ENCODE data around the gene CCDC157. TPM values are rescaled to one million over a fixed set of nuclear protein-coding genes. Genes with fewer than 3 reads are reported as not detected.
A peak's percentile ranks its signal among the peaks of the same experiment; 100 is the strongest.

The CCDC157 gene
- total and polyA plus RNA-seq, 9 of the 15 experiments (the other 6 are each of a cell fraction or from before 2014, with no cell fraction given) = 0.04 to 1.3 (median 0.68) TPM

- Histone ChIP-seq H3K9me1 (ENCODE audit: control insufficient read depth, insufficient read depth, low read length) (no peaks in the 10 kb centered on the region), H3K4me3 (no peak overlapping the region), H3K4me1 (replicated peaks in 1 of 2; ENCODE audit: control insufficient read depth in 2 of 2, insufficient read depth in 2 of 2, low read length in 2 of 2) (peaks cover 9 to 33% of the 10 kb centered on the region in 2 experiments; a peak in 3 of 5 replicates), H3K27me3 (ENCODE audit: control insufficient read depth in 2 of 2, insufficient read depth in 2 of 2, low read length in 2 of 2) (no peaks in the 10 kb centered on the region), H3K9me3 (replicated peaks; ENCODE audit: control insufficient read depth, insufficient read depth, low read depth, low read length) (peaks cover 8% of the 10 kb centered on the region; the same call in 1 of the 2 replicates), H3K27ac (ENCODE audit: extremely low read depth, low read depth, low read length) (no peak overlapping the region), H3K4me2 (ENCODE audit: insufficient read depth, low read length) (no peak overlapping the region), H3K79me2 (ENCODE audit: control insufficient read depth, insufficient read depth, low read length) (no peaks in the 10 kb centered on the region), H3K9ac (ENCODE audit: insufficient read depth in 1 of 2, low read depth in 2 of 2, low read length in 2 of 2) (peak overlapping the region in 1 of 2 experiments; percentile 64; a peak in 2 of 4 replicates), H2AFZ (ENCODE audit: low read depth, low read length) (no peak overlapping the region), H4K20me1 (replicated peaks; ENCODE audit: control insufficient read depth, insufficient read depth, low read length) (0 out of 2 replicates have a peak, but pooled peaks cover 2% of the 10 kb centered on the region), H3K36me3 (ENCODE audit: control insufficient read depth, insufficient read depth, low read length) (no peaks in the 10 kb centered on the region)
- BruUV-seq (replicated peaks) = no TSS peak
- intact Hi-C loops (cut with micrococcal nuclease) = loop anchor here (5.0 kb wide), 2 partner anchors 55 to 365 kb away; no protein-coding TSS in a partner anchor
- no peak for DNase-seq (ENCODE audit: extremely low read depth in 1 of 4, low spot score in 3 of 4)
- peak; percentile 29; the same call in 2 of the 3 replicates for ATAC-seq
- ChIA-PET POLR2A (interaction anchor here (0.5 to 1.8 kb wide), 4 partner anchors 17 to 553 kb away, joined by 3 to 4 read pairs (median 4); partner anchors contain the start of genes CCDC157 and SF3A1), CTCF (ENCODE audit: low intra/inter-chr PET ratio) (interaction anchor here (0.5 kb wide), 1 partner anchor 89 kb away, joined by 5 read pairs; no protein-coding TSS in a partner anchor)
- no peak for FAIRE-seq
- TF ChIP-seq KDM5B (IDR thresholded peaks at IDR 0.05; ENCODE audit: insufficient replicate concordance, low read depth, low read length) = no peak
- TF ChIP-seq ZBTB34 (CRISPR knock-in tag; IDR thresholded peaks at IDR 0.05) = no peak
- TF ChIP-seq THRAP3 (IDR thresholded peaks at IDR 0.05; ENCODE audit: borderline replicate concordance) = no peak
- no peak for TF ChIP-seq BRF2 (IDR thresholded peaks at IDR 0.05; ENCODE audit: borderline replicate concordance, insufficient read depth, insufficient read length)
- no peak for TF ChIP-seq POLR2G (IDR thresholded peaks at IDR 0.05; ENCODE audit: low read depth, low read length)
- TF ChIP-seq ZNF444 (CRISPR knock-in tag; IDR thresholded peaks at IDR 0.05) = no peak
- no peak for TF ChIP-seq SP2 (IDR thresholded peaks at IDR 0.05; ENCODE audit: extremely low read depth, low read depth, low read length, poor library complexity, severe bottlenecking)
- TF ChIP-seq ZKSCAN3 (CRISPR knock-in tag; IDR thresholded peaks at IDR 0.05) = no peak
- TF ChIP-seq, protein P1, sequence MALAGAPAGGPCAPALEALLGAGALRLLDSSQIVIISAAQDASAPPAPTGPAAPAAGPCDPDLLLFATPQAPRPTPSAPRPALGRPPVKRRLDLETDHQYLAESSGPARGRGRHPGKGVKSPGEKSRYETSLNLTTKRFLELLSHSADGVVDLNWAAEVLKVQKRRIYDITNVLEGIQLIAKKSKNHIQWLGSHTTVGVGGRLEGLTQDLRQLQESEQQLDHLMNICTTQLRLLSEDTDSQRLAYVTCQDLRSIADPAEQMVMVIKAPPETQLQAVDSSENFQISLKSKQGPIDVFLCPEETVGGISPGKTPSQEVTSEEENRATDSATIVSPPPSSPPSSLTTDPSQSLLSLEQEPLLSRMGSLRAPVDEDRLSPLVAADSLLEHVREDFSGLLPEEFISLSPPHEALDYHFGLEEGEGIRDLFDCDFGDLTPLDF (CRISPR knock-in tag; IDR thresholded peaks at IDR 0.05) = no peak
- no peak for TF ChIP-seq MIER1 (IDR thresholded peaks at IDR 0.05; ENCODE audit: low read depth)
- 28% methylated on average over 2 of the region's 9 CpGs for WGBS (ENCODE audit: insufficient coverage, low coverage, missing lambda C conversion rate)
- in situ Hi-C loops (cut with MboI) = loop anchor here (5.0 to 25.0 kb wide), 5 partner anchors 35 to 362 kb away; partner anchors contain the start of genes MTFP1 and OSM
Observed at GRCh38 chr22:30392661-30393321, 36.0 kb downstream of the CCDC157 start.
